SK-N-SH treated with all-trans-retinoic acid at 6 μM for 48 hours (cell line): Measurements from ENCODE around the gene SLC22A23.

Experiments
- ATAC-seq: fragments of 200-7000 bp; cut with Tn5 transposase; 3 replicates; pipeline ENCODE4 v1.9.1; 2020; ENCODE audit warnings: mild to moderate bottlenecking, moderate library complexity
- BACH2 ChIP-seq: fragments of 250-450 bp; sonication (Bioruptor Pico); IDR thresholded peaks from 2 replicates; pipeline ENCODE4 v1.9.0; 2021; ENCODE audit warnings: mild to moderate bottlenecking, borderline replicate concordance
- CSDC2 ChIP-seq: fragments of 250-450 bp; sonication (Bioruptor Pico); IDR thresholded peaks from 2 replicates; pipeline ENCODE4 v1.5.0; 2020; ENCODE audit warnings: mild to moderate bottlenecking, moderate library complexity
- CSRNP3 ChIP-seq: fragments of 250-450 bp; sonication (Bioruptor Pico); IDR thresholded peaks from 2 replicates; pipeline ENCODE4 v1.5.1; 2021; ENCODE audit warnings: mild to moderate bottlenecking, moderate library complexity
- ESRRG ChIP-seq: fragments of 250-450 bp; sonication (Bioruptor Pico); IDR thresholded peaks from 2 replicates; pipeline ENCODE4 v1.6.1; 2021; ENCODE audit warnings: mild to moderate bottlenecking
- GLIS3 ChIP-seq: fragments of 250-450 bp; sonication (Bioruptor Pico); IDR thresholded peaks from 2 replicates; pipeline ENCODE4 v1.5.0; 2020; ENCODE audit warnings: mild to moderate bottlenecking, moderate library complexity
- ISL1 ChIP-seq: fragments of 250-450 bp; sonication (Bioruptor Pico); IDR thresholded peaks from 2 replicates; pipeline ENCODE4 v2.1.2; 2022; ENCODE audit warnings: mild to moderate bottlenecking, moderate library complexity
- OSR1 ChIP-seq: fragments of 250-450 bp; sonication (Bioruptor Pico); IDR thresholded peaks from 2 replicates; pipeline ENCODE4 v1.8.0; 2022; ENCODE audit warnings: moderate library complexity, mild to moderate bottlenecking, inconsistent platforms
- PATZ1 ChIP-seq: fragments of 250-450 bp; sonication (Bioruptor Pico); IDR thresholded peaks from 2 replicates; pipeline ENCODE4 v1.8.0; 2020; ENCODE audit warnings: mild to moderate bottlenecking, moderate library complexity, borderline replicate concordance
- PPARA ChIP-seq: fragments of 250-450 bp; sonication (Bioruptor Pico); IDR thresholded peaks from 2 replicates; pipeline ENCODE4 v1.5.0; 2020; ENCODE audit warnings: mild to moderate bottlenecking, borderline replicate concordance
- RARB ChIP-seq: fragments of 250-450 bp; sonication (Bioruptor Pico); IDR thresholded peaks from 2 replicates; pipeline ENCODE4 v1.8.0; 2021; ENCODE audit warnings: mild to moderate bottlenecking, moderate library complexity
- SNAI2 ChIP-seq: fragments of 250-450 bp; sonication (Bioruptor Pico); IDR thresholded peaks from 2 replicates; pipeline ENCODE4 v1.5.0; 2020; ENCODE audit warnings: mild to moderate bottlenecking, moderate library complexity
- TOX ChIP-seq: fragments of 250-450 bp; sonication (Bioruptor Pico); IDR thresholded peaks from 2 replicates; pipeline ENCODE4 v1.8.0; 2021; ENCODE audit warnings: mild to moderate bottlenecking, moderate library complexity, borderline replicate concordance
- TSHZ2 ChIP-seq: fragments of 250-450 bp; sonication (Bioruptor Pico); IDR thresholded peaks from 2 replicates; pipeline ENCODE4 v1.5.0; 2020; ENCODE audit warnings: mild to moderate bottlenecking, moderate library complexity
- ZC3H10 ChIP-seq: fragments of 250-450 bp; sonication (Bioruptor Pico); IDR thresholded peaks from 2 replicates; pipeline ENCODE4 v1.5.1; 2021; ENCODE audit warnings: mild to moderate bottlenecking, moderate library complexity
- ZFP3 ChIP-seq: fragments of 250-450 bp; sonication (Bioruptor Pico); IDR thresholded peaks from 2 replicates; pipeline ENCODE4 v1.5.0; 2020; ENCODE audit warnings: mild to moderate bottlenecking, moderate library complexity
- ZFP30 ChIP-seq: fragments of 450-650 bp; formaldehyde crosslinking; IDR thresholded peaks from 2 replicates; pipeline ENCODE4 v1.5.0; 2022; ENCODE audit warnings: mild to moderate bottlenecking, moderate library complexity
- ZNF70 ChIP-seq: fragments of 450-650 bp; formaldehyde crosslinking; IDR thresholded peaks from 2 replicates; pipeline ENCODE4 v1.5.0; 2020; ENCODE audit warnings: mild to moderate bottlenecking, moderate library complexity
- ZNF8 ChIP-seq: fragments of 450-650 bp; formaldehyde crosslinking; IDR thresholded peaks from 2 replicates; pipeline ENCODE4 v1.5.0; 2020; ENCODE audit warnings: mild to moderate bottlenecking, moderate library complexity
- TF ChIP-seq, protein P1 (sequence below): fragments of 250-450 bp; sonication (Bioruptor Pico); IDR thresholded peaks from 2 replicates; pipeline ENCODE4 v1.8.0; 2021; ENCODE audit warnings: low read depth, mild to moderate bottlenecking, moderate library complexity, borderline replicate concordance

The SLC22A23 gene

DNA sequence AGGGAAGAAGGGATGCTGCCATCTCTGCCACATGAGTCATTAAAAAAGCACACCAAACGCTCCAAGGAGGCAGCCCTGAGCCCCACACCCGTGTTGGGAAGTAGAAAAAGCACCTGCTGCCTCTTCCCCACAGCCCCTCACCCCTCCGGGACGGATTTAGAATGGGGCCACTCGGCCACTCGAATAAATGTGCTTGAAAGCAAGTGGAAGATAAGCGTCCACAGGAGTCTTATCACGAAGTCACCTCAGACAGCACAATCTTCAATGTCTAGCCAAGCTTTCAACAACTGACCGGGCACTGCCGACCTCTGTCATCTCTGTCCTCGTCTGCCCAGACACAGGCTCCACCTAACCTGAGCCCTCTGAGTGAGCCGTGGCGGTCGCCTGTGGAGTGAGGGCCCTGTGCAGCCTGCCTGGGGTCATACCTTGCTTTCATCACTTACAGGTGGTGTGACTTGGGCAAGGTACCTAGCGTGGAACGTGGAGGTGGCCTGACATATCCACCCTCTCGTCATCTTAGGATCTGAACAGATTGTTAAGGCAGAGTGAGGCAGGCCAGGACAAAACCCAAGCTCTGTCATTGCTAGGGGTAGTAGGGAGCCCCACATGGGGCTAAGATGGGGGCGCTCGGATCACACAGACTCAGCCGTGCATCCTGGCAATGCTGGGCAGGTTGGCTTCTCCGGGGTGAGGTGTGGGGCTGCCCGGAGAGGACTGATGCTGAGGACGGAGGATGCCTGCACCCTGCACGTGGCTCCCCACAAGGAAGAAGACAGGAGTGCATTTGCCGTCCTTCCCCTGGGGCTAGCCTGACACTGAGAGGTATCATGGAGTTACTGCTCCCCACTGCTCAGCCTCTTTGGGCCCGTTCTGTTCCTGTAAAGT is 163.3 kb downstream of the SLC22A23 start:
- ATAC-seq, result no peak
- TF ChIP-seq ZNF8 (CRISPR knock-in tag) (no peak), GLIS3 (CRISPR knock-in tag) (no peak), ZC3H10 (CRISPR knock-in tag) (no peak), CSRNP3 (CRISPR knock-in tag) (no peak), ZFP3 (CRISPR knock-in tag) (no peak), PPARA (CRISPR knock-in tag) (no peak), PATZ1 (no peak), BACH2 (CRISPR knock-in tag) (no peak), ESRRG (no peak), SNAI2 (CRISPR knock-in tag) (no peak), ISL1 (CRISPR knock-in tag) (no peak), OSR1 (CRISPR knock-in tag) (no peak), RARB (CRISPR knock-in tag) (no peak), TSHZ2 (CRISPR knock-in tag) (no peak), ZFP30 (CRISPR knock-in tag) (no peak), TOX (CRISPR knock-in tag) (no peak)

- TF ChIP-seq PATZ1 (no peak), OSR1 (CRISPR knock-in tag) (no peak), ZFP30 (CRISPR knock-in tag) (no peak), GLIS3 (CRISPR knock-in tag) (no peak), ZNF70 (CRISPR knock-in tag) (no peak), RARB (CRISPR knock-in tag) (no peak), PPARA (CRISPR knock-in tag) (no peak), CSRNP3 (CRISPR knock-in tag) (no peak), ZNF8 (CRISPR knock-in tag) (no peak), ISL1 (CRISPR knock-in tag) (no peak), CSDC2 (CRISPR knock-in tag) (no peak), ZC3H10 (CRISPR knock-in tag) (no peak), ZFP3 (CRISPR knock-in tag) (no peak), TOX (CRISPR knock-in tag) (no peak)
- TF ChIP-seq, protein P1, sequence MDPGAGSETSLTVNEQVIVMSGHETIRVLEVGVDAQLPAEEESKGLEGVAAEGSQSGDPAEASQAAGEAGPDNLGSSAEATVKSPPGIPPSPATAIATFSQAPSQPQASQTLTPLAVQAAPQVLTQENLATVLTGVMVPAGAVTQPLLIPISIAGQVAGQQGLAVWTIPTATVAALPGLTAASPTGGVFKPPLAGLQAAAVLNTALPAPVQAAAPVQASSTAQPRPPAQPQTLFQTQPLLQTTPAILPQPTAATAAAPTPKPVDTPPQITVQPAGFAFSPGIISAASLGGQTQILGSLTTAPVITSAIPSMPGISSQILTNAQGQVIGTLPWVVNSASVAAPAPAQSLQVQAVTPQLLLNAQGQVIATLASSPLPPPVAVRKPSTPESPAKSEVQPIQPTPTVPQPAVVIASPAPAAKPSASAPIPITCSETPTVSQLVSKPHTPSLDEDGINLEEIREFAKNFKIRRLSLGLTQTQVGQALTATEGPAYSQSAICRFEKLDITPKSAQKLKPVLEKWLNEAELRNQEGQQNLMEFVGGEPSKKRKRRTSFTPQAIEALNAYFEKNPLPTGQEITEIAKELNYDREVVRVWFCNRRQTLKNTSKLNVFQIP, result no peak
- ATAC-seq, result no peak
These were observed 164.2 kb downstream of the SLC22A23 start for GRCh38 chr6:3292431-3293197.
